NCI-H2081 (cell line): Measurements from ENCODE around the gene GJC1.
"Not testable (repeated sequence)": the region's sequence is repeated elsewhere in the genome, so short reads cannot be mapped to it uniquely, and the experiment has no call there.

Experiments used
- DNase-seq, 2 experiments: peaks; one replicate each; lab custom pipeline; 2025; lab: John Stamatoyannopoulos, UW

GJC1 gene

DNA sequence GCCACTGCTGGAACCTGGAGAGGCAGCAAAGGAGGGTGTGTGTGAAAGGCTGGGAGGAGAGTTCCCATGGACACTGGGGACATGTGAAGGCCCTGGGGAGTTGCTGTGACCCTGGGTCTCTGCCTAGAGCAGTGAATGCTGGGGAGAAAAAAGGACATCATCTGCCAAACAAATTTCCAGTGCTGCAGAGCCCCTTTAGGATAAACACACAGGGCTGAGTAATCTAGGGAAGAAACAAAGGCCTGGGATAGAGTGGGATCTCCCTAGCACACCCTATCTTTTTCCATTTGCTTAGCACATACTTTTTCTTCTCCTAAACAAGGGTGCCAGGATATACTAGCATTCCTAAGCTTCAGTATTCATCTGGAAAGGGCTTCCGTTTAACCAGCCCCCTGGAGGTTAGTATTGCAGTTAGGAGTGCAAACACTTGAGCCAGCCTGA lies 14.3 kb upstream of the GJC1 start:
- no peak for DNase-seq

DNA sequence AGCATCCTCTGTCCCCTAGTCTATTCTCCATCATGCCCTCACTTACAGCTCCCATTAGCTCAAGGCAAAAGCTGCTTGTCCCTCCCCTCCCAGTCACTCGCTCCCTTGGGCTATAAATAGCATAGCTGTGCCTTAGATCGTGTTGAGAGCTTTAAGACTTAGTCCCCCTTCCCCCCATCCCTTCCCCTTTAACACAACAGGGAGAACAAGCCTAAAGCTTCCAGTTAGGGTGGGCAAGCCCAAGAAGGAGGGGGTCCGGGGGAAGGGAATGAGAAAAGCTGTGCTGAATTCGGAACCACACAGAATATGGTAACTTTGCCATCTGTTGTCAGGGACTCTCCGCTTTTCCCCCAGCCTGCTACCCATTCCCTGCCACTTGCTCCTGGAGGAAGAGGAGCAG lies 12.7 kb upstream of the GJC1 start:
- no peak for DNase-seq

DNA sequence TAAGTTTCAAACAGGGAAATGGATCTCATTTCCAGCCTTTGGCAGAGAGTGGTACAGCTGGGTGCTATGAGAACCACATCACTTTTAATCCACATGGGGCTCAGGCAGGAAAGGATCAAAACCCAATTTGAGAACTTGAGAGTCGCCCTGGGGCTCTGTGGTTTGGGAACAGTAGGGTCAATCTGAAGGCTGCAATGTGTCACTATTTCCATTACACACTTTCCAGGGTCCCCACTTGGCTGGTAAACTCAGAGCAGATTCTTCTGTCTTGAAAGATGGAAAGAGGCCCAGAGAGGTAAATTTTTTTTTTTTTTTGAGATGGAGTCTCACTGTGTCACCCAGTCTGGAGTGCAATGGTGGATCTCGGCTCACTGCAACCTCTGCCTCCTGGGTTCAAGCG lies 10.8 kb upstream of the GJC1 start:
- DNase-seq: no peak

DNA sequence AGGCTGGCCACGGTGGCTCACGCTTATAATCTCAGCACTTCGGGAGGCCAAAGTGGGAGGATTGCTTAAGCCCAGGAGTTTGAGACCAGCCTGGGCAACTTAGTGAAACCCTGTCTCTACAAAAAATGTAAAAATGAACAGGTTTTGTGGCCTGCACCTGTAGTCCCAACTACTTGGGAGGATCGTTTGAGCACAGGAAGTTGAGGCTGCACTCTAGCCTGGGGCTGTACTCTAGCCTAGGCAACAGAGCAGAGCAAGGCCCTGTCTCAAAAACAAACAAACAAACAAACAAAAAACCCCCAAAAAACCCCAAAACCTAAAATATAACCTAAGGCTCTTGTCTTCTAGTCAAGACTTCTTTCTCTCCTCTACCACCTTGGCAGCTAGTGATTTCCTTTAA lies 10.2 kb upstream of the GJC1 start:
- no peak for DNase-seq

DNA sequence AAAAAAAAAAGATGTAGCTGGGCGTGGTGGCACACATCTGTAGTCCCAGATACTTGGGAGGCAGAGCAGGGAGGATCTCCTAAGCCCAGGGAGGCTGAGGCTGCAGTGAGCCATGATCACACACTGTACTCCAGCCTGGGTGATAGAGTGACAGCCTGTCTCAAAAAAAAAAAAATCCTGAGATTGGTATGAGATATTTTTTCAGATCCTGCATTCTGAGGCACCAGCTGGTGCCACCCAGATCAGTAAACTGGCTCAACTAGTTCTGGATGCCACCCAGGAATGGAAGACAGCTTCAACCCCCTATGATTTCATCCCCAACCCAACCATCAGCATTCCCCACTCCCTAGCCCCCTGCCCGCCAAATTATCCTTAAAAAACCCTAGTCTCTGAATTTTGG lies 7.1 kb upstream of the GJC1 start:
- DNase-seq: no peak

DNA sequence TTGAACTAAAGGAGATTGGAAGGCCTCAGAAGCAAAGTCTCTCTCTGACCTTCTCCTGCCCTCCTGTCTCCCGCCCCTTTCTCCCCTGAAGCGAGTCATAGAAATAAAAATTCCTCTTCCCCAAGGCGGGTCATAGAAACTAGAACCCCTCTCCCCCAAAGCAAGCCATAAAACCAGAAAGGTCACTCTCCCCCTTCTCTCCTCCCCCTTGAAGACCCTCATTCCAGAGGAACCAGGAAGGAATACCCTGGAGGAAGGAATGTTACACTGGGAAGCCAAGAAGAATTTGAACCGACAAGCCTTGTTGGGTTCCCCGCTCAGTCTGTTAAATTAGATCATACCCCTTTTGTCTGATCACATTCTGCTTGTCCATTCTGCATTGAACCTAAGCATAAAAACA lies 2.7 kb upstream of the GJC1 start:
- DNase-seq: no peak

DNA sequence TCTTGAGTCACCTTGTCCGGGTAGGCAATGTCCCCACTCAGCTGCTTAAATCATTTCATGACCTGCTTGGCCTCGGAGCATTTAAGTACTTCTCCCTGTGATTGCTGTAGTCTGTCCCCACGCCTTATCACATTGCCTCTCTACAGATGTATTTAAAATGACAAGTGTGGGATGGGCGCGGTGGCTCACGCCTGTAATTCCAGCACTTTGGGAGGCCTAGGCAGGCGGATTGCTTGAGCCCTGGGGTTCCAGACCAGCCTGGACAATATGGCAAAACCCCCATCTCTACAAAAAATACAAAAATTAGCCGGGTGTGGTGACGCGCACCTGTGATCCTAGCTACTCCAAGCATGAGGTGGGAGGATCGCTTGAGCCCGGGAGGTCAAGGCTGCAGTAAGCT lies 1.3 kb upstream of the GJC1 start:
- no peak for DNase-seq

DNA sequence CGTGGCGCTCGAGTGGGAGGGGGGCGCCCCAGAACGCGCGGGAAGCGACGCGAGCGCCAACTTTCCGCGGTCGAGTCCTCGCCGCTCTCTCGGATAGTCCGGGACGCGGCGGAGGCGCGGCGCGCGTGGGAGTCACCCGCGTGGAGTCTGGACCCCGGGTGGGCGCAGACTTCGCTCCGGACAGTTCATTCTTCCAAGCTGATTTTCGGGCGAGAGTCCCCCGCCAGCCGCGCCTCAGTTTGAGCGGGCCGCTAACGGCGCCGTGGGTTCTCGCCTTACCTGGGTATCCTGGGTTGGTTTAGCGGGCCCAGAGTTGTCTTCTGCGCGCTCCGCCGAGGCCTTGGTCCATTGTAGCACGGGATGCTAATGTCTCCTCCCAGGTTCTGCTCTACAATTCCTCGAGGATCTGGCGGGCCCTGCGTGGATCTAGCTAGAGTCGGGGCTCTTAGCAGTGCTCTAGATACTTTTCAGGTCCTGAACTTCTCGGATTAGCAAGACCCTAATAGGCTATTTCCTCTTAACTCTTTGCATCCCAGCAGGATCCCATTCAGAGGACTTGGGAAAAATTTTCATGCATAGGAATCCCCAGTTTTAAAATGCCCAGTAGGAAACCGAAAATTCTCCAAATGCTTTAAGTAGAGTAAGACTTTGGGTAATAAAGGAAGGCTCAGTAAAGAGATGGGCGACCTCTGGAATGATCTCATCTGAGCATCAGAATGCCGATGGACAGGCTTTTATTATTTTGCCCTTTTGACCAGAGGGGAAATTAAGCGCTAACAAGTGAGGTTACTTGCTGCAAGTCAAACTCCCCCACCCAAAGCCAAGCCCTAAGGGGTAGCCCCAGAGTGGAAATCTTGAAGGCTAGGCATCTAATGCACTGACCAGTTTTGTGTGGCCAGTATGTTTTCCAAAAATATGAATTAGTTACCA lies 537 bp upstream of the GJC1 start:
- DNase-seq: no peak

DNA sequence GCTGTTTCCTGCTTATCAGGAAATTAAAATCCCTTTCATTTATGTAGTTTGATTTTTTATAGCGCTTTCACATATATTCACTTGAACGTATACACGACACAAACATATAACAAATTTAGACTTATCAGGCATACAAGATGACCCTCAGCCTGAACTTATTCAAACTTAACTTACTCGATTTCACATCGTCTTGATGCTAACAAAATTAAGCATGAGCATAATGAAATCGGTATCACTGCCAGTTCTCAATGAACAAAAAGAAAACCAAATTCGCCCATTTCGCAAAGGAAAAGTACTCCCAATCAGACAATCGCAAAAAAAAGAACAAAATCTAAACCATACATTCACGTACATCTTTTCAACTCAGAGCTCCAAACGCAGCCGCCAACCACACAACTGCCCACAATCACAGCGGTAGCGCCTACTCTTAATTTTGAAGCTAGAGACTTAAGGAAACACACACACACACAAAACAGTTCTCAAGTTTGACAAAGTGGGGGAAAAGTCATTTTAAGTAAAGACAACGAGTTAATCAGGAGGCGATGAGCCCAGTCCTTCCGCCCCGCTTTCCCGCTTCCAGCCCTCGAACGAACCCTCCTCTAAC lies 1.1 kb downstream of the GJC1 start:
- peak in 1 of 2 experiments; percentile 48 for DNase-seq

DNA sequence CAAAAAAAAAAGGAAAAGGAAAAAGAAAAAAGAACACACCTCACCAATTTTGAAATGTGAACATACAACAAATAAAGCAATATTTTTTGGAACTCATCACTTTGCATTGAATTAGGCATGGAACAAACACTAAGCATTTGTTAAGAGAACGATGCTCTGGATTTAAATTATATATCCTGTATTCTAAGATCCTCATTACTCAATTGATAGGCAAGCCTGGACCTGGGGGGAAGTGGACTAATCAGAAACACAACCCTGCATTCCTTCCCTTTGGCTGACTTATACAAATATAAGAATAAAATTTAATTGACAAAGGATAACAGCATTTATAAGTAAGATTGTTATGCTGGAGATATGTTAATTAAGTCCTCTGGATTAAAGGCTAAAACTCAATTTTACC lies 2.2 kb downstream of the GJC1 start:
- DNase-seq: no peak

DNA sequence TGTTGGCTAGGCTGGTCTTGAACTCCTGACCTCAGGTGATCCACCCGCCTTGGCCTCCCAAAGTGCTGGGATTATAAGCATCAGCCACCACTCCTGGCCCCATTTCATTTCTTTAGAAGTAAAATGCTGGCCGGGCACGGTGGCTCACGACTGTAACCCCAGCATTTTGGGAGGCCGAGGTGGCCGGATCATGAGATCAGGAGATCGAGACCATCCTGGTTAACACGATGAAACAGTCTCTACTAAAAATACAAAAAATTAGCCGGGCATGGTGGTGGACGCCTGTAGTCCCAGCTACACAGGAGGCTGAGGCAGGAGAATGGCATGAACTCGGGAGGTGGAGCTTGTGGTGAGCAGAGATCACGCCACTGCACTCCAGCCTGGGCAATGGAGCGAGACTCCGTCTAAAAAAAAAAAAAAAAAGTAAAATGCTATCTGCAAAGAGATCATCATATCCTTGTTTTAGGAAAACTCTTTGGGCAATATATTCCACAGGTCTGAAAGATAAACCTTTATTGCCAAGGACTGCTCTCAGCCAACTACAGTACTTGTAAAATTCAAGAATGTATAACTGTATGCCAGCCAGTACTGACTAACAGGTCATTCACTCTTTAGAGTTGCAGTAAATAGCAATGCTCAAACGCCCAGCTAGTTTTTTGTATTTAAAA lies 3.8 kb downstream of the GJC1 start:
- DNase-seq: no peak

DNA sequence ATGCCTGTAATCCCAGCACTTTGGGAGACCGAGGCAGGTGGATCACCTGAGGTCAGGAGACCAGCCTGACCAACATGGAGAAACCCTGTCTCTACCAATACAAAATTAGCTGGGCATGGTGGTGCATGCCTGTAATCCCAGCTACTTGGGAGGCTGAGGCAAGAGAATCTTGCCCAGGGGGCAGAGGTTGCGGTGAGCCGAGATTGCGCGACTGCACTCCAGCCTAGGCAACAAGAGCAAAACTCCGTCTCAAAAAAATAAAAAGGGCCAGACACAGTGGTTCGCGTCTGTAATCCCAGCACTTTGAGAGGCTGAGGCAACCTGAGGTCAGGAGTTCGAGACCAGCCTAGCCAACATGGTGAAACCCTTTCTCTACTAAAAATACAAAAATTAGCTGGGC lies 4.9 kb downstream of the GJC1 start:
- DNase-seq: not testable (repeated sequence)

DNA sequence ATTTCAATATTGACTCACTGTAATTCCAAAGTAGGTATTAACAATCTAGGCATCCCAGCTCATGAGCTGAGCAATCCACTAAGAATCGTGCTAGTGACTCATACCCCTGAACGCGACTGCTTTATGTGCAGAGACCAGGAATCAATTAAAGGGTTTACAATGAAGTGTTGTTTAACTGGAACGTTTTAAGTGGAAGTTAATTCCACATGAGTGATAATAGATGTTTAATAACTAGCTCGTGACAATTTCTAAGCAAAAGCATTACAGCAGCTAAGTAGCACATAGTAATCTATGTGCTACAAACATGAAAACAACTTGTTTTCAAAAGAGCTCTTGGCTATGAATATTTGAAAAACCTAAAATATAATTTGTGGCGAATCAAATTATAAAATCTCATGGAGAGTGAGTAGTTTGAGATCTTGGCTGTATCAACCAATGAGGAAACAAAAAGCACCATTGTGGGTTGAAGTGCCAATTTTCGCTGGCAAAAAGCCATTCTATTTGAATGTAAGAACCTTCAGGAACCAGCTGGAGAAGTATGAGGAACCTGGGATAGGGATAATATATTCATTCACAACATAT lies 9.4 kb downstream of the GJC1 start:
- DNase-seq: peak; percentile 77 to 94

DNA sequence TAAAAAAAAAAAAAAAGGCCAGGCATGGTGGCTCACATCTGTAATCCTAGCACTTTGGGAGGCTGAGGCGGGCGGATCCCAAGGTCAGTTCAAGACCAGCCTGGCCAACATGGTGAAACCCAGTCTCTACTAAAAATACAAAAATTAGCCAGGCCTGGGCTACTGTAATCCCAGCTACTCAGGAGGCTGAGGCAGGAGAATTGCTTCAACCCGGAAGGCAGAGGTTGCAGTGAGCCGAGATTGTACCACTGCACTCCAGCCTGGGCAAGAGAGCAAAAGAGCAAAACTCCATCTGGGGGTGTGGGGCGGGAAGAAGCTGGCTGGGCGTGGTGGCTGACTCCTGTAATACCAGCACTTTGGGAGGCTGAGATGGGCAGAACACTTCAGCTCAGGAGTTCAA lies 11.6 kb downstream of the GJC1 start:
- DNase-seq: not testable (repeated sequence)

DNA sequence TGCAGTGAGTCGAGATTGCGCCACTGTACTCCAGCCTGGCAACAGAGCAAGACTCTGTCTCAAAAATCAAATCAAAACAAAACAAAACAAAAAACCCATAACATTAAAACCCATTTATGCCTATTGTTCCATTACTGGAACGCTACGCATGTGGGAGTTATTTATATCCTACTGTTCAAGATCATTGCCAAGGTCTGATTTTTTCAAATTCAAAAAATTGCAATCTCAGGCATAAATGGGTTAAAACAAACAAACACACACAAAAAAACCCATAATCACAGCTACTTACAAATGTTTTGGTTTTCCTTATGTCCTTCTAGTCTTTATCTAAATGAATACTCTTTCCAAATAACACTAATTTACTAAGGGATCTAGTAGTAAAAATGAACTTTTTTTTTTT lies 17.8 kb downstream of the GJC1 start:
- DNase-seq: no peak

DNA sequence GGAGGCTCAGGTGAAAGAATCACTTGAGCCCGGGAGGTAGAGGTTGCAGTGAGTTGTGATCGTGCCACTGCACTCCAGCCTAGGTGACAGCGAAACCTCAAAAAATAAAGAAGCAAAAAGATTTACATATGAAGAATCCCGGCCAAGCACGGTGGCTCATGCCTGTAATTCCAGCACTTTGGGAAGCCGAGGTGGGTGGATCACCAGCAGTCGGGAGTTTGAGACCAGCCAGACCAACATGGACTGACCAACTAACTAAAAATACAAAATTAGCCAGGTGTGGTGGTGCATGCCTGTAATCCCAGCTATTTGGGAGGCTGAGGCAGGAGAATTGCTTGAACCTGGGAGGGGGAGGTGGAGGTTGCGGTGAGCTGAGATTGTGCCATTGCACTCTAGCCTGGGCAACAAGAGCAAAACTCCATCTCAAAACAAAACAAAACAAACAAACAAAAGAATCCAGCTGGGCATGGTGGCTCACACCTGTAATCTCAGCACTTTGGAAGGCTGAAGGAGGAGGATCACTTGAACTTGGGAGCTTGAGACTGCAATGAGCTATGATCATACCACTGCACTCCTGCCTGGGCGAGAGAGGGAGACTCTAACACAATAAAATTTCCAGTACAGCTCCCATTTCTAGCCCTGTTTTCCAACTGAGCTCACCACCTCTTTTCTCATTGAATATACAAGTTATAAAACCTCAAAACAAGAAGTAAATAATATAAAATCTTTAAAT lies 21.3 kb downstream of the GJC1 start:
- not testable (repeated sequence) for DNase-seq

DNA sequence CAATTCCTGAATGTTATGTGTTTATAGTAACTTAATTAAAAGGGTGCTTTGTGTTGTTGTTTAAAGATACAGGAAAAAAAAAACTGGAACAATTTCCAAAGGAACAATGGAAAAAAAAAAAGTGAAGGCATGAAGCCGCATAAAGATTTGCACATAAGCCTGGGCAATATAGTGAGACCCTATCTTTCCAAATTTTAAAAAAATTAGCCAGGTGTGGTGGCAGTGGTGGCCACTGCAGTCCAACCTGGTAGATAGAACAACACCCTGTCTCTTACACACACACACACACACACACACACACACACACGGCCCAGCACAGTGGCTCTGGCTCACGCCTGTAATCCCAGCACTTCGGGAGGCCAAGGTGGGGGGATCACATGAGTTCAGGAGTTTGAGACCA lies 21.9 kb downstream of the GJC1 start:
- no peak for DNase-seq

DNA sequence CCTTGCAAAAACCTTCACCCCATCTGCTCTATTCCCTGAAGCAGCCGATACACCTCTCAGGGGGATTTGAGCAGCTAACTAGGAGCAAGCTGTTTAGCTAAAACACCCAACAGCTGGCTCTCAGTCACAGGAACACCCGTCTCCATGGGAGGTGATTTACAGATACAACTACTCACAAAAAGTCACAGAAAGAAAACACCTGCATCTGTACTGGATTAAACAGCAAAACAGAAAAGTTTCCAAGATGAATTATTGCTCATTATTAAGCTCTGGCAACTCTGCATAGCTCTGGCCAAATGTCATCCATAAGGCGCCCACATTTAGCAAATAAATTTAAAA lies 22.3 kb downstream of the GJC1 start:
- no peak for DNase-seq

DNA sequence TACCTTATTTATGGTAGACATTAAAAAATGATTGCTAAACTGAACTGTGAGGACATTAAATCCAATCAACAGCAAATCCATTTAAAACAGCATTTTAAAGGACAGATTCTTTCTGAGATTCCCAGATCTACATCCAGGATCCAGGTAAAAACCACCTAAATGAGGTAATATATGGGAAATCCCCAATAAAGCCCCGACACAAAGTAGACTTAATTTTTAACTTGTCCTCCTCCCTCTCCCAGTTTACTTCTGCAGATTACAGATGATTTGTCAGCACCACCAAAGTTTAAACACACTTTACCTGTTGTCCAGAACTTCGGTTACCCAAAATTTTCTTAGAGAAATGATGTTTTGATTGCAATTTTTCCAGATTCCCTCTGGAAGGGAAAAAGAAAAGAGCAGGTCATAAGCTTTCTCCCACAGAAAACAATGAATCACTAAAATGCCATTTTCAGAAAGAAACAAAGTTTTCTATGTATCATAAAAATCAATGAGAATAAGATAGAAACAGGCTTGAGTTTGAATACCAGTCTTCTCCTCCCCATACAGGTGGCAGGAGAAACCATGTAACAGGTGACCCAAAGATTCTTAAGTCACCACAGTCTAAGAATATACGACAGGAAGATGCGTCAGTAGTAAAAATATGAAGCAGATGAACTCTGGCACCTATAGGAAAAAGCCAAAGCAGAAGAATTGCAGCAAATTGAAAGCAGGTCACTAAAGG lies 22.8 kb downstream of the GJC1 start:
- DNase-seq: no peak

DNA sequence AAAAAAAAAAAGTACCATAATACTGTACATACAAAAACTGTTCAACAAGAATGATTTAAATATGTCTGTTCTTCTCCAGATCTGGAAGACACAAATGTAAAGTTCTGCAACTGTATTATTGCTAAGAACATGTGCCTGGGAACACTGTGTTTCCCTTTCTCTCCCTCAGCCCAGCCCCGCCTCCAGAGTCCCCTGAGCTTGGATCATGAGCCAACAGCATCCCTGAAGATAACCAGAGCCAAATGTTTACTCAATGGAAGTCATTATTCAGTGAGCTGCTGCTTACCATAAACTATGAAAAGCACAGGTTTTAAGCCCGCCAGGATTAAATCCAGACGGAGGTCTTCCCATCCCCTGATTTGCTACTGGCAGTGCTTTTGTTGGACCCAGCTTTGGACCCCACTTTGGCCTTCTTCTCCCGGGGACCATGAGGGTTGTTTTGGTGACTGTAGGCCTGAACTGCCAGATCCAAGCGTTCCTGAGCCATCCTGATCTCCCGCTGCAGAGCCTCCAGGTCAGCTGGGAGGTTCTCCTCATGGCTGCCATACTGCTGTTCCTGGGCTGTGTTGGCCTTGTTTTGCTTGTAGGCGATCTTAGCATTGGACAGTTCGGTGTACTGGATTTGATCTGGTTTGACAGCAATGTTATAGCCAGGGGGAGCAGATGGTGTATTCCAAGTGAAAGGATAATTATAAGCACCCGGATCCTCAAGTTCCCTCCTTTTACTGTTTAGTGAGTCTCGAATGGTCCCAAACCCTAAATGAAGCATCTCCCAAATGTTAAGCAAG lies 25.6 kb downstream of the GJC1 start:
- no peak for DNase-seq

DNA sequence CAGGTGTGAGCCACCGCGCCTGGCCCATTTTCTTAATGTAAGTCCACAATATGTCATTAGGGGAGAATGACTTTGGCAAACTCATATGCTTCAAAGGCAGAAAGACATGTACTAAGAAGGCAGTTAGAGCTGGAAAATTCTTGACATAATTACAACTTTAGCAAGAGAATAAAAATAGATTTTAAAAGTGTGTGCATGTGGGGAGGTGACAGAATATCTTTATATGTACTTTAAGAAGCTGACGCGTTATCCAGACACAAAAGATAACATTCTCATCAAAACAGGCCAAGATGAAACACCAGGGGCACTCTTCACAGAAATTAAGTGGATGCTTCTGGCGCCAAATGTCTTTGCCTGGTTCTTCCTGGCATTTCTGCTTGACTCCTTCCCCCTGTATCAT lies 28.2 kb downstream of the GJC1 start:
- no peak for DNase-seq
